ENCODE results near the gene PPP2R1A. TPM values are rescaled to one million over a fixed set of nuclear protein-coding genes. Genes with fewer than 3 reads are reported as not detected.

The PPP2R1A gene
- total and polyA plus RNA-seq, 2 of the 13 experiments (the other 11 are each of a cell fraction or from before 2014, with no cell fraction given) = 86.7 to 130 TPM

DNA sequence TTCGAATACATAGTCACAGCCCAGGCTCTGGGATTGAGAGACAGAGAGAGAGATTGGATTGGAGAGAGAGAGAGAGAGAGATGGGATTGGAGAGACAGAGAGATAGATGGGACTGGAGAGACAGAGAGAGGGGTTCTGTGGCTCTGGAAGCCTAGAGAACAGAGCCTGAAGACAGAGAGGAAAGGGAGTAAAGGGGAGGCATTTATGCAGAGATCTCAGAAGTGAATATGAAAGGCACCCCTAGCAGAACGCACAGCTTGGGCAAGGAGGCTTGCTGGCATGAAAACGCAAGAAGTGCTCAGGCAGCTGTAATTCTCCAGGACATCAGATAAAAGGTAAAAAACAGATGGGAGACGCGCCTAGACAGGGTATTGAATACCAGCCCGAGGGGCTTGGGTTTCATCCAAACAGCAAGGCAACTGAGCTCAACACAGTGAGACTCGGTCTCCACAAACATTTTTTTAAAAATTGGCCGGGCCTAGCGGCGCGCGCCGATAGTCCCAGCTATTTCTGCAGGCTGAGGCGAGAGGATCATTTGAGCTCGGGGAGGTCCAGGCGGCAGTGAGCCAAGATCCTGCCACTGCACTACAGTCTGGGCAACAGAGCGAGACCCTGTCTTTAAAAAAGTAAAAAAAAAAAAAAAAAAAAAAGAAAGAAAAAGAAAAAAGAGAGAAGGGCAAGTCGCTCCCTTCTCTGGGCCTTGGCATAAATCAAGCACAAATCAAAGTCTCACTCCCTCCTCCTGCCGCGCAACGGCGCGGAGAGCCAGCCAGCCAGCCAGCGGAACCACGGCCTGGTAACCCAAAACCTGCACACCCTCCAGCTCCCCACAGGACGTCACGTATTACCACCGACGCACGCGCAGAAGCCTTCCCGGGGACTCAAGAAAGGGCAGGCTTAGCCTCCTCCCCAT lies 774 bp upstream of the PPP2R1A start (continued):
- TF ChIP-seq, protein P1, sequence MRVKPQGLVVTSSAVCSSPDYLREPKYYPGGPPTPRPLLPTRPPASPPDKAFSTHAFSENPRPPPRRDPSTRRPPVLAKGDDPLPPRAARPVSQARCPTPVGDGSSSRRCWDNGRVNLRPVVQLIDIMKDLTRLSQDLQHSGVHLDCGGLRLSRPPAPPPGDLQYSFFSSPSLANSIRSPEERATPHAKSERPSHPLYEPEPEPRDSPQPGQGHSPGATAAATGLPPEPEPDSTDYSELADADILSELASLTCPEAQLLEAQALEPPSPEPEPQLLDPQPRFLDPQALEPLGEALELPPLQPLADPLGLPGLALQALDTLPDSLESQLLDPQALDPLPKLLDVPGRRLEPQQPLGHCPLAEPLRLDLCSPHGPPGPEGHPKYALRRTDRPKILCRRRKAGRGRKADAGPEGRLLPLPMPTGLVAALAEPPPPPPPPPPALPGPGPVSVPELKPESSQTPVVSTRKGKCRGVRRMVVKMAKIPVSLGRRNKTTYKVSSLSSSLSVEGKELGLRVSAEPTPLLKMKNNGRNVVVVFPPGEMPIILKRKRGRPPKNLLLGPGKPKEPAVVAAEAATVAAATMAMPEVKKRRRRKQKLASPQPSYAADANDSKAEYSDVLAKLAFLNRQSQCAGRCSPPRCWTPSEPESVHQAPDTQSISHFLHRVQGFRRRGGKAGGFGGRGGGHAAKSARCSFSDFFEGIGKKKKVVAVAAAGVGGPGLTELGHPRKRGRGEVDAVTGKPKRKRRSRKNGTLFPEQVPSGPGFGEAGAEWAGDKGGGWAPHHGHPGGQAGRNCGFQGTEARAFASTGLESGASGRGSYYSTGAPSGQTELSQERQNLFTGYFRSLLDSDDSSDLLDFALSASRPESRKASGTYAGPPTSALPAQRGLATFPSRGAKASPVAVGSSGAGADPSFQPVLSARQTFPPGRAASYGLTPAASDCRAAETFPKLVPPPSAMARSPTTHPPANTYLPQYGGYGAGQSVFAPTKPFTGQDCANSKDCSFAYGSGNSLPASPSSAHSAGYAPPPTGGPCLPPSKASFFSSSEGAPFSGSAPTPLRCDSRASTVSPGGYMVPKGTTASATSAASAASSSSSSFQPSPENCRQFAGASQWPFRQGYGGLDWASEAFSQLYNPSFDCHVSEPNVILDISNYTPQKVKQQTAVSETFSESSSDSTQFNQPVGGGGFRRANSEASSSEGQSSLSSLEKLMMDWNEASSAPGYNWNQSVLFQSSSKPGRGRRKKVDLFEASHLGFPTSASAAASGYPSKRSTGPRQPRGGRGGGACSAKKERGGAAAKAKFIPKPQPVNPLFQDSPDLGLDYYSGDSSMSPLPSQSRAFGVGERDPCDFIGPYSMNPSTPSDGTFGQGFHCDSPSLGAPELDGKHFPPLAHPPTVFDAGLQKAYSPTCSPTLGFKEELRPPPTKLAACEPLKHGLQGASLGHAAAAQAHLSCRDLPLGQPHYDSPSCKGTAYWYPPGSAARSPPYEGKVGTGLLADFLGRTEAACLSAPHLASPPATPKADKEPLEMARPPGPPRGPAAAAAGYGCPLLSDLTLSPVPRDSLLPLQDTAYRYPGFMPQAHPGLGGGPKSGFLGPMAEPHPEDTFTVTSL (CRISPR knock-in tag; IDR thresholded peaks at IDR 0.05; ENCODE audit: borderline replicate concordance) = no peak
- peak; percentile 58 for TF ChIP-seq MED1 (CRISPR knock-in tag; IDR thresholded peaks at IDR 0.05)
- TF ChIP-seq FOXC1 (CRISPR knock-in tag; IDR thresholded peaks at IDR 0.05; ENCODE audit: borderline replicate concordance) = no peak
- no peak for TF ChIP-seq TAF15 (IDR thresholded peaks at IDR 0.05; ENCODE audit: low read depth, low read length, poor library complexity, severe bottlenecking)
- TF ChIP-seq, protein P2, sequence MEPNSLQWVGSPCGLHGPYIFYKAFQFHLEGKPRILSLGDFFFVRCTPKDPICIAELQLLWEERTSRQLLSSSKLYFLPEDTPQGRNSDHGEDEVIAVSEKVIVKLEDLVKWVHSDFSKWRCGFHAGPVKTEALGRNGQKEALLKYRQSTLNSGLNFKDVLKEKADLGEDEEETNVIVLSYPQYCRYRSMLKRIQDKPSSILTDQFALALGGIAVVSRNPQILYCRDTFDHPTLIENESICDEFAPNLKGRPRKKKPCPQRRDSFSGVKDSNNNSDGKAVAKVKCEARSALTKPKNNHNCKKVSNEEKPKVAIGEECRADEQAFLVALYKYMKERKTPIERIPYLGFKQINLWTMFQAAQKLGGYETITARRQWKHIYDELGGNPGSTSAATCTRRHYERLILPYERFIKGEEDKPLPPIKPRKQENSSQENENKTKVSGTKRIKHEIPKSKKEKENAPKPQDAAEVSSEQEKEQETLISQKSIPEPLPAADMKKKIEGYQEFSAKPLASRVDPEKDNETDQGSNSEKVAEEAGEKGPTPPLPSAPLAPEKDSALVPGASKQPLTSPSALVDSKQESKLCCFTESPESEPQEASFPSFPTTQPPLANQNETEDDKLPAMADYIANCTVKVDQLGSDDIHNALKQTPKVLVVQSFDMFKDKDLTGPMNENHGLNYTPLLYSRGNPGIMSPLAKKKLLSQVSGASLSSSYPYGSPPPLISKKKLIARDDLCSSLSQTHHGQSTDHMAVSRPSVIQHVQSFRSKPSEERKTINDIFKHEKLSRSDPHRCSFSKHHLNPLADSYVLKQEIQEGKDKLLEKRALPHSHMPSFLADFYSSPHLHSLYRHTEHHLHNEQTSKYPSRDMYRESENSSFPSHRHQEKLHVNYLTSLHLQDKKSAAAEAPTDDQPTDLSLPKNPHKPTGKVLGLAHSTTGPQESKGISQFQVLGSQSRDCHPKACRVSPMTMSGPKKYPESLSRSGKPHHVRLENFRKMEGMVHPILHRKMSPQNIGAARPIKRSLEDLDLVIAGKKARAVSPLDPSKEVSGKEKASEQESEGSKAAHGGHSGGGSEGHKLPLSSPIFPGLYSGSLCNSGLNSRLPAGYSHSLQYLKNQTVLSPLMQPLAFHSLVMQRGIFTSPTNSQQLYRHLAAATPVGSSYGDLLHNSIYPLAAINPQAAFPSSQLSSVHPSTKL (CRISPR knock-in tag; IDR thresholded peaks at IDR 0.05) = peak; percentile 26; the same call in 1 of the 2 replicates
- TF ChIP-seq, protein P3, sequence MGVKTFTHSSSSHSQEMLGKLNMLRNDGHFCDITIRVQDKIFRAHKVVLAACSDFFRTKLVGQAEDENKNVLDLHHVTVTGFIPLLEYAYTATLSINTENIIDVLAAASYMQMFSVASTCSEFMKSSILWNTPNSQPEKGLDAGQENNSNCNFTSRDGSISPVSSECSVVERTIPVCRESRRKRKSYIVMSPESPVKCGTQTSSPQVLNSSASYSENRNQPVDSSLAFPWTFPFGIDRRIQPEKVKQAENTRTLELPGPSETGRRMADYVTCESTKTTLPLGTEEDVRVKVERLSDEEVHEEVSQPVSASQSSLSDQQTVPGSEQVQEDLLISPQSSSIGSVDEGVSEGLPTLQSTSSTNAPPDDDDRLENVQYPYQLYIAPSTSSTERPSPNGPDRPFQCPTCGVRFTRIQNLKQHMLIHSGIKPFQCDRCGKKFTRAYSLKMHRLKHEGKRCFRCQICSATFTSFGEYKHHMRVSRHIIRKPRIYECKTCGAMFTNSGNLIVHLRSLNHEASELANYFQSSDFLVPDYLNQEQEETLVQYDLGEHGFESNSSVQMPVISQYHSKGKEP (CRISPR knock-in tag; IDR thresholded peaks at IDR 0.05) = no peak
- no peak for TF ChIP-seq STAT5B (CRISPR knock-in tag; IDR thresholded peaks at IDR 0.05)
- peak; percentile 60; the same call in 1 of the 2 replicates for TF ChIP-seq DR1 (CRISPR knock-in tag; IDR thresholded peaks at IDR 0.05)
- TF ChIP-seq MAF1 (CRISPR knock-in tag; IDR thresholded peaks at IDR 0.05; ENCODE audit: borderline replicate concordance) = no peak
- TF ChIP-seq ZNF44 (CRISPR knock-in tag; IDR thresholded peaks at IDR 0.05) = no peak
- no peak for TF ChIP-seq FOXK1 (CRISPR knock-in tag; IDR thresholded peaks at IDR 0.05; ENCODE audit: borderline replicate concordance, low read depth)
- TF ChIP-seq, protein P4, sequence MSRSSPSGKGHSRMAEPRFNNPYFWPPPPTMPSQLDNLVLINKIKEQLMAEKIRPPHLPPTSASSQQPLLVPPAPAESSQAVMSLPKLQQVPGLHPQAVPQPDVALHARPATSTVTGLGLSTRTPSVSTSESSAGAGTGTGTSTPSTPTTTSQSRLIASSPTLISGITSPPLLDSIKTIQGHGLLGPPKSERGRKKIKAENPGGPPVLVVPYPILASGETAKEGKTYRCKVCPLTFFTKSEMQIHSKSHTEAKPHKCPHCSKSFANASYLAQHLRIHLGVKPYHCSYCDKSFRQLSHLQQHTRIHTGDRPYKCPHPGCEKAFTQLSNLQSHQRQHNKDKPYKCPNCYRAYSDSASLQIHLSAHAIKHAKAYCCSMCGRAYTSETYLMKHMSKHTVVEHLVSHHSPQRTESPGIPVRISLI (CRISPR knock-in tag; IDR thresholded peaks at IDR 0.05; ENCODE audit: borderline replicate concordance) = no peak

All from HepG2 (cell line).